AG04449 (cell line): ENCODE data around the gene CBLL1.

ENCODE experiments used
- CTCF ChIA-PET: fragments of 350-600 bp; formaldehyde crosslinking; extraction: SDS; loops from one replicate; lab custom pipeline; 2021; ENCODE audit warnings: antibody characterized with exemption; lab: Yijun Ruan, JAX
- POLR2A ChIA-PET: fragments of 400-600, 350-600 bp; formaldehyde crosslinking; extraction: SDS; loops from one replicate; lab custom pipeline; 2020; ENCODE audit warnings: antibody characterized with exemption, inconsistent platforms; lab: Yijun Ruan, JAX
- DNase-seq: peaks from one replicate; pipeline ENCODE4 v3.0.0-alpha.2; 2010; ENCODE audit warnings: low read depth, low spot score
- H3K4me3 ChIP-seq: 2 replicates; pipeline ENCODE4 v1.5.1; 2011; ENCODE audit warnings: low read depth, mild to moderate bottlenecking, control low read depth, low read length
- TF ChIP-seq, protein P1 (sequence below): IDR thresholded peaks from one replicate; pipeline ENCODE4 v1.5.1; 2011; ENCODE audit warnings: mild to moderate bottlenecking, moderate library complexity, low read length, control low read depth, inconsistent platforms; ENCODE audit not compliant: insufficient read depth; ENCODE audit errors: missing control alignments

The CBLL1 gene

DNA sequence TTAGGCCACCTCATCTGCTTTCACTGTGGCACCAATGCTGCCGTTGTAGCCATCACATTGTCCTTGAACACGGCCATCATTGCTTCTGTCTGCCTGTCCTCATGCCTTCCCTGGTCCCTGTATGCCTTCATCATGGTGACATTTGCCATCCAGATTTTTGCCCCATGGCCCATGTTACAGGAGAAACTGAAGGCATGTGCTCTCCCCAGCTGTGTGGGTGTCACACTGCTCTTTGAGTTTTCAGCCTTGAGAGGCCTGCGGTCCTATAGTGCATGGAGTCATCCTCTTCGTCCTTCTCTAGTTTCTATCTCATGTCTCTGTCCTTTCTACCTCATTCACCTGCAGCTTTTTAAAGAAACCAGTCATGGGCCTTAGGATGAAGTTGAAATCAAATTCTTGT is 65.2 kb downstream of the CBLL1 start:
- H3K4me3 ChIP-seq, result no peak overlapping the region
- ChIA-PET POLR2A (no interaction called here), CTCF (no interaction called here)
- DNase-seq, result no peak
- TF ChIP-seq, protein P1, sequence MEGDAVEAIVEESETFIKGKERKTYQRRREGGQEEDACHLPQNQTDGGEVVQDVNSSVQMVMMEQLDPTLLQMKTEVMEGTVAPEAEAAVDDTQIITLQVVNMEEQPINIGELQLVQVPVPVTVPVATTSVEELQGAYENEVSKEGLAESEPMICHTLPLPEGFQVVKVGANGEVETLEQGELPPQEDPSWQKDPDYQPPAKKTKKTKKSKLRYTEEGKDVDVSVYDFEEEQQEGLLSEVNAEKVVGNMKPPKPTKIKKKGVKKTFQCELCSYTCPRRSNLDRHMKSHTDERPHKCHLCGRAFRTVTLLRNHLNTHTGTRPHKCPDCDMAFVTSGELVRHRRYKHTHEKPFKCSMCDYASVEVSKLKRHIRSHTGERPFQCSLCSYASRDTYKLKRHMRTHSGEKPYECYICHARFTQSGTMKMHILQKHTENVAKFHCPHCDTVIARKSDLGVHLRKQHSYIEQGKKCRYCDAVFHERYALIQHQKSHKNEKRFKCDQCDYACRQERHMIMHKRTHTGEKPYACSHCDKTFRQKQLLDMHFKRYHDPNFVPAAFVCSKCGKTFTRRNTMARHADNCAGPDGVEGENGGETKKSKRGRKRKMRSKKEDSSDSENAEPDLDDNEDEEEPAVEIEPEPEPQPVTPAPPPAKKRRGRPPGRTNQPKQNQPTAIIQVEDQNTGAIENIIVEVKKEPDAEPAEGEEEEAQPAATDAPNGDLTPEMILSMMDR, result no peak

DNA sequence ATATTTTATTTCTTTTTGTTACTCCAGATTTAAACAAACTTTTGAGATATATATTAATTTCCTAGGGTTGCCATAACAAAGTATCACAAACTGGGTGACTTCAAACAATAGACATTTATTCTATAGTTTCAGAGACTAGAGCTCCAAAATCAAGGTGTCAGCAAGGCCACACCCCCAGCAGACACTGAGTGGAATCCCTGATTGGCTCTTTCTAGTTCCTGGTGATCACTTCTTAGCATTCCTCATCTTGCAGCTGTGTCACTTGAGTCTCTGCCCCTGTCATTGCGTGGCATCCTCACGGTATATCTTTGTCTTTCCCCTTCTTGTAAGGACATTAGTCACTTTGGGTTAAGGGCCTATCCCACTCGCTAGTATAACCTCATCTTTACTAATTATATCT is 66.7 kb downstream of the CBLL1 start:
- POLR2A ChIA-PET, result no interaction called here
- CTCF ChIA-PET, result no interaction called here
- DNase-seq, result no peak
- no peak overlapping the region for H3K4me3 ChIP-seq
- TF ChIP-seq, protein P1, result no peak
